Measurements from ENCODE around the gene SLC35D3. TPM values are rescaled to one million over a fixed set of nuclear protein-coding genes. Genes with fewer than 3 reads are reported as not detected.

Gene SLC35D3
- total RNA-seq, 1 donor from 2014 or later: not detected

GRCh38 chr6:136914947-136915346 lies 7.2 kb upstream of the SLC35D3 start:
- no peak overlapping the region for H3K4me3 ChIP-seq
- H3K4me1 ChIP-seq: no peaks in the 10 kb centered on the region
- no peak for DNase-seq (ENCODE audit: extremely low spot score in 2 of 2)
- H3K27me3 ChIP-seq: no peaks in the 10 kb centered on the region
- H3K36me3 ChIP-seq: no peaks in the 10 kb centered on the region
- TF ChIP-seq POLR2AphosphoS5 (IDR thresholded peaks at IDR 0.05; ENCODE audit: insufficient read depth in 1 of 2, low read depth in 1 of 2): no peak
- no peak for TF ChIP-seq CTCF (IDR thresholded peaks at IDR 0.05)
- TF ChIP-seq POLR2A (IDR thresholded peaks at IDR 0.05): no peak
- no peak overlapping the region for H3K27ac ChIP-seq
- H3K9me3 ChIP-seq: no peaks in the 10 kb centered on the region
- intact Hi-C loops (cut with DNase I): no loop called here

GRCh38 chr6:136918706-136919105 lies 3.4 kb upstream of the SLC35D3 start:
- TF ChIP-seq CTCF (IDR thresholded peaks at IDR 0.05) (no peak), POLR2AphosphoS5 (IDR thresholded peaks at IDR 0.05; ENCODE audit: insufficient read depth in 1 of 2, low read depth in 1 of 2) (no peak), POLR2A (IDR thresholded peaks at IDR 0.05) (no peak)
- no peak overlapping the region for H3K4me3 ChIP-seq
- H3K4me1 ChIP-seq: peaks cover 30% of the 10 kb centered on the region
- peaks cover 6% of the 10 kb centered on the region for H3K27me3 ChIP-seq
- no peak overlapping the region for H3K27ac ChIP-seq
- no peak for DNase-seq (ENCODE audit: extremely low spot score in 2 of 2)
- intact Hi-C loops (cut with DNase I): no loop called here
- no peaks in the 10 kb centered on the region for H3K36me3 ChIP-seq
- no peaks in the 10 kb centered on the region for H3K9me3 ChIP-seq

GRCh38 chr6:136920216-136920615 lies 1.9 kb upstream of the SLC35D3 start:
- intact Hi-C loops (cut with DNase I): no loop called here
- H3K36me3 ChIP-seq: no peaks in the 10 kb centered on the region
- peak overlapping the region; percentile 45 to 48 for H3K4me3 ChIP-seq
- peaks cover 6% of the 10 kb centered on the region for H3K27me3 ChIP-seq
- H3K27ac ChIP-seq: no peak overlapping the region
- TF ChIP-seq POLR2A (IDR thresholded peaks at IDR 0.05): no peak
- no peak for TF ChIP-seq POLR2AphosphoS5 (IDR thresholded peaks at IDR 0.05; ENCODE audit: insufficient read depth in 1 of 2, low read depth in 1 of 2)
- no peak for TF ChIP-seq CTCF (IDR thresholded peaks at IDR 0.05)
- no peaks in the 10 kb centered on the region for H3K9me3 ChIP-seq
- peaks cover 30% of the 10 kb centered on the region for H3K4me1 ChIP-seq
- DNase-seq (ENCODE audit: extremely low spot score in 2 of 2): no peak

- H3K36me3 ChIP-seq: no peaks in the 10 kb centered on the region
- TF ChIP-seq POLR2AphosphoS5 (IDR thresholded peaks at IDR 0.05; ENCODE audit: insufficient read depth in 1 of 2, low read depth in 1 of 2): no peak
- TF ChIP-seq POLR2A (IDR thresholded peaks at IDR 0.05): no peak
- no peak for TF ChIP-seq CTCF (IDR thresholded peaks at IDR 0.05)
- H3K9me3 ChIP-seq: no peaks in the 10 kb centered on the region
- peak overlapping the region; percentile 45 to 48 for H3K4me3 ChIP-seq
- H3K27ac ChIP-seq: no peak overlapping the region
- no peak for DNase-seq (ENCODE audit: extremely low spot score in 2 of 2)
- H3K27me3 ChIP-seq: peaks cover 6% of the 10 kb centered on the region
- peaks cover 30% of the 10 kb centered on the region for H3K4me1 ChIP-seq
- intact Hi-C loops (cut with DNase I): no loop called here
Observed at GRCh38 chr6:136920671-136921380, 1.3 kb upstream of the SLC35D3 start.

GRCh38 chr6:136921381-136921935 lies 643 bp upstream of the SLC35D3 start:
- peak overlapping the region; percentile 45 to 48 for H3K4me3 ChIP-seq
- DNase-seq (ENCODE audit: extremely low spot score in 2 of 2): no peak
- no peaks in the 10 kb centered on the region for H3K36me3 ChIP-seq
- H3K4me1 ChIP-seq: peaks cover 30% of the 10 kb centered on the region
- intact Hi-C loops (cut with DNase I): no loop called here
- H3K9me3 ChIP-seq: no peaks in the 10 kb centered on the region
- peaks cover 6% of the 10 kb centered on the region for H3K27me3 ChIP-seq
- TF ChIP-seq POLR2A (IDR thresholded peaks at IDR 0.05) (no peak), CTCF (IDR thresholded peaks at IDR 0.05) (no peak), POLR2AphosphoS5 (IDR thresholded peaks at IDR 0.05; ENCODE audit: insufficient read depth in 1 of 2, low read depth in 1 of 2) (no peak)
- no peak overlapping the region for H3K27ac ChIP-seq
